Adrenal gland (tissue), 12 donors: ENCODE measurements around the gene MARCHF3. TPM values are rescaled to one million over a fixed set of nuclear protein-coding genes. Genes with fewer than 3 reads are reported as not detected.
"Not testable (repeated sequence)": the region's sequence is repeated elsewhere in the genome, so short reads cannot be mapped to it uniquely, and the experiment has no call there.

ENCODE experiments used
- DNase-seq, 7 donors: peaks; one replicate each; pipeline ENCODE4 v3.0.0-alpha.2; 2019 to 2020
- H3K27ac ChIP-seq, 5 donors: fragments of 200-600 bp; sonication (generic) in 4 of 5; 1 replicate in 3 of 5; 2 replicates in 2 of 5; pipeline versions ENCODE4 v1.5.1 to v1.8.0; 2016 to 2020; ENCODE audit warnings: mild to moderate bottlenecking in 1 of 5
- H3K27me3 ChIP-seq: fragments of 200-600 bp; 2 replicates; pipeline ENCODE4 v1.8.0; 2021
- H3K36me3 ChIP-seq, 2 donors: fragments of 200-600 bp; replicated peaks in 1 of 2; 1 replicate in 1 of 2; 2 replicates in 1 of 2; pipeline versions ENCODE4 v1.5.1 to v1.8.0; 2018 to 2022
- H3K4me1 ChIP-seq, 2 donors: fragments of 200-600 bp; replicated peaks in 1 of 2; 1 replicate in 1 of 2; 2 replicates in 1 of 2; pipeline versions ENCODE4 v1.5.1 to v1.8.0; 2018 to 2021
- H3K4me3 ChIP-seq, 4 donors: fragments of 200-600 bp; sonication (generic) in 3 of 4; one replicate each; pipeline ENCODE4 v1.5.1; 2016 to 2018
- H3K9me3 ChIP-seq, 3 donors: fragments of 200-600 bp; sonication (generic) in 1 of 3; replicated peaks in 1 of 3; 1 replicate in 2 of 3; 2 replicates in 1 of 3; pipeline versions ENCODE4 v1.5.1 to v1.8.0; 2016 to 2021
- CTCF ChIP-seq, 6 experiments: fragments of 450-650 bp in 4 of 6; fragments of 200-600 bp in 2 of 6; sonication (generic) in 1 of 6; IDR thresholded peaks; 1 replicate in 5 of 6; 2 replicates in 1 of 6; pipeline versions ENCODE4 v1.5.1 to v1.8.0; 2016 to 2021; ENCODE audit warnings: antibody characterized with exemption in 6 of 6, mild to moderate bottlenecking in 2 of 6, moderate library complexity in 1 of 6
- POLR2A ChIP-seq, 2 donors: fragments of 450-650 bp; IDR thresholded peaks; one replicate each; pipeline ENCODE4 v1.6.1; 2017; ENCODE audit warnings: antibody characterized with exemption in 2 of 2, mild to moderate bottlenecking in 2 of 2, moderate library complexity in 1 of 2
- WGBS, 4 donors: extraction: QIAGEN DNeasy Blood & Tissue Kit in 2 of 4; methylation state at CpG; one replicate each; pipeline versions ENCODE4 v1.1.5 to v1.1.7; 2013 to 2017; 5-methylcytosine and 5-hydroxymethylcytosine counted together
- intact Hi-C, 2 donors: fragments of 100-400 bp; cut with DNase I; formaldehyde crosslinking; loops; one replicate each; pipeline versions ENCODE4 v1.14.1 to v1.15.0; 2022 to 2023
- polyA plus RNA-seq, 3 donors: library from polyadenylated mRNA; stranded (reverse); fragments of 200-250 nt in 2 of 3; fragments of 350-450 nt in 1 of 3; fragmentation: Illumina TruSeq in 1 of 3; extraction: RNeasy Lipid Tissue Mini Kit (QIAGEN cat#74804) in 1 of 3; gene quantifications; one replicate each; pipeline ENCODE4 v1.2.3, GENCODE V29; 2013 to 2014
- total RNA-seq, 9 donors: library from RNA; depleted of rRNA in 4 of 9; stranded (reverse); fragments of >200 nt in 4 of 9; fragments of 120-200 nt in 1 of 9; fragmentation: NEBNext Ultra II Directional in 1 of 9; extraction: Animal tissue kit (Norgen Biotek cat#: 25700) in 1 of 9; gene quantifications; one replicate each; pipeline versions ENCODE4 v1.1.0 to v1.2.4, GENCODE V29; 2013 to 2023
- donor health status: healthy with polysubstance abuse.
- donor health status: Bipolar disorder and iron deficiency.
- donor health status: DM: yes; HTN: yes; CAD: no.
- donor health status: DM: no; HTN: no; CAD: no.
- donor health status: DM: no; HTN: no; CAD: no.
- donor health status: DM: yes; HTN: yes; CAD: no.

MARCHF3 gene
- total and polyA plus RNA-seq, 12 donors, result 3.9 to 48.9 (median 12.2) TPM

GRCh38 chr5:126858441-126858840, 171.9 kb downstream of the MARCHF3 start:
- no peak for DNase-seq
- TF ChIP-seq POLR2A (IDR thresholded peaks at IDR 0.05) (no peak), CTCF (IDR thresholded peaks at IDR 0.05) (no peak)
- WGBS, 4 donors, result 88 to 94% (median 92%) methylated on average over 9 to 11 of the region's 11 CpGs
- Histone ChIP-seq H3K9me3 (no peaks in the 10 kb centered on the region), H3K27ac (no peak overlapping the region), H3K36me3 (no peaks in the 10 kb centered on the region), H3K4me3 (no peak overlapping the region), H3K4me1 (no peaks in the 10 kb centered on the region), H3K27me3 (no peaks in the 10 kb centered on the region)
- intact Hi-C loops, result no loop called here

DNA sequence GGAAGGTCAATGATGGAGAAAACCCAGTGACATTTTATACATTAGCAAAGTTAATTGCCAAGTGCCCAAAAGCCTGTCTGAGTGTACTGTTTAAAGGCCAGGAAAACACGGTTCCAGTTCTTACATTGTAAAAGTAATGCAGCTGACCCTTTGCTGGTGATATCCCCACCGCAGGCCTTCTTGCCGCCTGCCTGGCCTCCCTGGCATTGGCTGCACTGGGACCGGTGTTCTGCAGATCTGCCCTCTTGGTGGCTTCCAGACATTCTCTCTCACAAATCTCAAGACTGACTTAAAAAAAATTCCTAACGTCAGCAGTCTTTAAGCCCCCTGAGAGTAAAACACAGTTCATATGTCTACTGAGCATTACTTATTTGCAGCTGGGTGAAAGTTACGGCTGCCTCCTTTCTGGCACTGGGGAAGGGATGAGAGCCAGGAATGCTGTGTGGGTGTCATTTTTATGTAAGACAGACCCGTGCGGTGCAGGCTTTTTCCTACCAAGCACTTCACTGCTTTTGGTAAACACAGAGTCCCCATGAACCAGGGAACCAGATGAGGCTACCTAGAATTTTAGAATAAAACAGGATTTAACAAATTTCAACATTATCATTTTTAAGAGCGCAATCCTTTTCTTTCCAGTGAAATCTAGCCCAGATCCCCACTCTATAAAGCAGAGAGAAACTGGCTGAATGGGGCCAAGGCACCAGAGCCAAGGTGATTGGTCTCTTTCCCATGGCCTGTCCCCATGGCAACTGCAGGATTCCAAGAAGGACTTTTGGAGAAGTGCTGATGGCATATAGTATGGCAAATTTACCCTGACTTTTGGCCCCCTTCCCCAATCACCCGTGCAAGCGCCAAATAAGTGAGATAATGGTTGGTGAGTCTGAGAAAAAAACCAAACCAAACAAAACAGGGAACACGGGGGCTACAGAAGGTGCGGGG, 172.6 kb downstream of the MARCHF3 start:
- no peak overlapping the region for H3K27ac ChIP-seq
- DNase-seq, result no peak
- no peaks in the 10 kb centered on the region for H3K9me3 ChIP-seq
- no peak for TF ChIP-seq CTCF (IDR thresholded peaks at IDR 0.05)
- no peak for TF ChIP-seq POLR2A (IDR thresholded peaks at IDR 0.05)
- H3K4me3 ChIP-seq, result no peak overlapping the region
- H3K36me3 ChIP-seq, result no peaks in the 10 kb centered on the region
- WGBS, 4 donors, result 72 to 83% (median 78%) methylated on average over 13 of the region's 13 CpGs
- H3K27me3 ChIP-seq, result no peaks in the 10 kb centered on the region
- intact Hi-C loops, result no loop called here
- no peaks in the 10 kb centered on the region for H3K4me1 ChIP-seq

GRCh38 chr5:126855266-126855665, 175.1 kb downstream of the MARCHF3 start:
- no peaks in the 10 kb centered on the region for H3K4me1 ChIP-seq
- DNase-seq, result peak in 3 of 7 donors; percentile 24 to 42 (median 35)
- no peaks in the 10 kb centered on the region for H3K9me3 ChIP-seq
- intact Hi-C loops, result no loop called here
- H3K36me3 ChIP-seq, result no peaks in the 10 kb centered on the region
- no peaks in the 10 kb centered on the region for H3K27me3 ChIP-seq
- no peak overlapping the region for H3K4me3 ChIP-seq
- WGBS, 4 donors, result 47 to 65% (median 60%) methylated on average over 8 of the region's 8 CpGs
- H3K27ac ChIP-seq, result no peak overlapping the region
- no peak for TF ChIP-seq POLR2A (IDR thresholded peaks at IDR 0.05)
- TF ChIP-seq CTCF (IDR thresholded peaks at IDR 0.05), result no peak

GRCh38 chr5:126854526-126855110, 175.7 kb downstream of the MARCHF3 start:
- no peaks in the 10 kb centered on the region for H3K27me3 ChIP-seq
- intact Hi-C loops, result no loop called here
- no peak for DNase-seq
- no peaks in the 10 kb centered on the region for H3K9me3 ChIP-seq
- 94 to 96% (median 94%) methylated on average over 19 to 34 of the region's 35 CpGs for WGBS, 4 donors
- H3K27ac ChIP-seq, result no peak overlapping the region
- TF ChIP-seq POLR2A (IDR thresholded peaks at IDR 0.05) (no peak), CTCF (IDR thresholded peaks at IDR 0.05) (no peak)
- no peak overlapping the region for H3K4me3 ChIP-seq
- H3K4me1 ChIP-seq, result no peaks in the 10 kb centered on the region
- H3K36me3 ChIP-seq, result no peaks in the 10 kb centered on the region

DNA sequence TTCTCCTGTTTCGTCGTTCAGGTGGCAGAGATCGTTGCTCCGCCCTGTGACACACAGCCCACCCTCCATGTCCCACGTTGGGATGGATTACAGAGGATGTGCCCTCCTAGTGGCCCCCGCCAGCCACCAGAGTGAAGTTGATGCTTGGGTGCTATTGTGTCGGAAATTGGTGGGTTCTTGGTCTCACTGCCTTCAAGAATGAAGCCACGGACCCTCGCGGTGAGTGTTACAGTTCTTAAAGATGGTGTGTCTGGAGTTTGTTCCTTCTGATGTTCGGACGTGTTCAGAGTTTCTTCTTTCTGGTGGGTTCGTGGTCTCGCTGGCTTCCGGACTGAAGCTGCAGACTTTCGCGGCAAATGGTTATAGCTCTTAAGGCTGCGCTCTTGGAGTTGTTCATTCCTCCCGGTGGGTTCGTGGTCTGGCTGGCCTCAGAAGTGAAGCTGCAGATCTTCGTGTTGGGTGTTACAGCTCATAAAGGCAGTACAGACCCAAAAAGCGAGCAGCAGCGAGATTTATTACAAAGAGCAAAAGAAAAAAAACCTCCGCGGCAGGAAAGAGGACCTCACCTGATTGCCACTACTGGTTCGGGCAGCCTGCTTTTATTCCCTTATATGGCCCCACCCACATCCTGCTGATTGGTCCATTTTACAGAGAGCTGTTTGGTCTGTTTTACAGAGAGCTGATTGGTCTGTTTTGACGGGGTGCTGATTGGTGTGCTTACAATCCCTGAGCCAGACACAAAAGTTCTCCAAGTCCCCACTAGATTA, 176.6 kb downstream of the MARCHF3 start:
- H3K4me1 ChIP-seq, H3K27me3 ChIP-seq, intact Hi-C loops, H3K36me3 ChIP-seq, H3K9me3 ChIP-seq, H3K27ac ChIP-seq, DNase-seq, H3K4me3 ChIP-seq: not testable (repeated sequence)
- 90 to 94% (median 92%) methylated on average over 25 to 27 of the region's 27 CpGs for WGBS, 4 donors
